PC-9 (cell line): ENCODE measurements around the gene TCIRG1.

Experiments used
- CTCF ChIP-seq: fragments of 200-600 bp; sonication (generic); conservative IDR thresholded peaks from 2 replicates; pipeline ENCODE4 v1.6.1; 2017; ENCODE audit warnings: mixed run types, antibody characterized with exemption, mild to moderate bottlenecking, moderate library complexity
- EZH2 ChIP-seq: fragments of 200-600 bp; sonication (generic); IDR thresholded peaks from 2 replicates; pipeline ENCODE4 v1.8.0; 2017; ENCODE audit warnings: antibody characterized with exemption, low read depth

- TF ChIP-seq CTCF (no peak), EZH2 (no peak)
Measured at GRCh38 chr11:68092411-68092810, 53.6 kb downstream of the TCIRG1 start.
